ENCODE data around the gene DENND4B. TPM values are rescaled to one million over a fixed set of nuclear protein-coding genes. Genes with fewer than 3 reads are reported as not detected.
"Not testable (repeated sequence)": the region's sequence is repeated elsewhere in the genome, so short reads cannot be mapped to it uniquely, and the experiment has no call there.

The DENND4B gene
- total RNA-seq, 1 experiment from 2014 or later, result 39.6 TPM

DNA sequence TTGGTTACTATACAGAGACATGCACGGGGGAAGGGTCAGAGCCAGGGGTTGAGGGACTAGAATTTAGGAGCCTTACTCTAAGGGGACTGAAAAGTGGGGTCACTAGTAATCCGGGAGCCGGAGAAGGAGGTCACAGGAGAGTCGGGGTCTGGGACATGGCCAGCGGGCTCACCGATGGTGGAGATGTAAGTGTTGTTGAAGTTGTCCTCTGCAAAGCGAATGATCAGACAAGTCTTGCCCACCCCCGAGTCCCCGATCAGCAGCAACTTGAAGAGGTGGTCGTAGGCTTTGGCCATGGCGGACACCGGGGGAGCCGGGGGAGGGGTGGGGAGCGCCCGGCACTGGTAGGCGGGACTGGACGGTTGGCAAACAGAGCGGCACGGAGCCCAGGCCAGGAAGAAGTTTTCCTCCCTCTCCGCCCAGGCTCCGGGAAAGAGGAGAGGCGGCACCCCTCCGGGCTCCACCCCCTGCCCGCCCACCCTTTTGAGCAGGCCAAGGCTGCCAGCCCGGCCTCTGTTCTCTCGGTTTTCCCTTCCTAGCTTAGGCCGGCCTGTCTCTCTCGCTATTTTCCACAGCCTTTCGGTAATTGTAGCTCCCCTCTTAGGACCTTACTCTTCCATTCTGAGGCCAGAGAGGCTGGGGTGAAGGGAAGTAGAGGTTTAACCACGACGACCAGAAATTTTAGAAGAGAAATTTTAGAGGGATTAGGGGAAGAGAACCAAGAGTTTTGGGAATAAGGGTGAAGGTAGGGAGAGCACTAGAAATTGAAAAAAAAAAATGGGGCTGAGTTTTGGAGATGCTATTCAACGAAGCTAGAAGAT lies 39.6 kb upstream of the DENND4B start, which contains the start of gene RAB13:
Gene RAB13, minus strand, starts transcription at position 399 of the 821 bp plus-strand sequence. Its CDS starts 103 bp downstream, at position 296.
- Histone ChIP-seq H4K20me1 (ENCODE audit: insufficient read depth, low read depth, low read length) (no peaks in the 10 kb centered on the region; the same call in 1 of the 2 replicates), H3K9ac (ENCODE audit: low read length) (peak within 1 kb of the TSS; percentile 71), H2AFZ (ENCODE audit: low read length) (peak within 1 kb of the TSS; percentile 90; the same call in 1 of the 2 replicates), H3K9me2 (replicated peaks; ENCODE audit: insufficient read depth, low read length) (no peaks in the 10 kb centered on the region), H3K27ac (ENCODE audit: low read length) (peak within 1 kb of the TSS; percentile 63), H3K27me3 (ENCODE audit: low read length) (no peaks in the 10 kb centered on the region), H3K36me3 (ENCODE audit: insufficient read depth, low read length) (peaks cover 3% of the 10 kb centered on the region), H3K9me3 (ENCODE audit: low read length) (no peaks in the 10 kb centered on the region), H3K4me3 (ENCODE audit: low read length) (peak within 1 kb of the TSS; percentile 62), H3K4me1 (ENCODE audit: low read length) (peaks cover 39% of the 10 kb centered on the region), H3K79me2 (ENCODE audit: low read length) (peaks cover 5% of the 10 kb centered on the region), H3K4me2 (ENCODE audit: low read depth, low read length, poor library complexity, severe bottlenecking) (peak within 1 kb of the TSS; percentile 84)
- DNase-seq, result peak; percentile 72

DNA sequence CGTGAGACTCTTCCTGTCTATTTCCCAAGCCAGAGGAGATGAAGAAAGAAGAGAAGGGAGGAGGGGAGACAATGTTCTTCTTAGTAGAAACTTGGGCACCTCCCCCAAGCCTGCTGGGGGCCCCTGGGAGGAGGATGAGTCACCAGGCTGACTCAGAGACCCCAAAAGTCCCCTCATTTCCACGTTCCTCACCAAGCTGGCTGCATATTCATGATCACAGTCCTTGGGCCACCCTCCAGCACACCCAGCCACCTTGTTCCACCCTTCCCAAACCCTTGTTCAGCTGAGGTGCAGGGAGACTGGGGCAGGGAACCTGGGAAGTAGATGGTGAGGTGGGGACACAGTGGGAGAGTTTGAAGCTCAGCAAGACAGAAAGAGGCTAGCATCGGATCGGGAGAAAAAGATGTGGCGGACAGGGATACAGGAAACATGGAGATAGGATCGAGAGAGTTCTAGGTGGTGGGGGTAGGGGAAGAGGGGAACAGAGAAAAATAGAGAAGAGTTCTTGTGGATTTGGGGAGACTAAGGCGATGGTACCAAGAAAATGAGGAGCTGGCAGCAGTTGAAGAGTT lies 38.9 kb upstream of the DENND4B start:
- Histone ChIP-seq H3K9me3 (ENCODE audit: low read length) (no peaks in the 10 kb centered on the region), H3K4me2 (ENCODE audit: low read depth, low read length, poor library complexity, severe bottlenecking) (peak overlapping the region; percentile 84), H4K20me1 (ENCODE audit: insufficient read depth, low read depth, low read length) (no peaks in the 10 kb centered on the region), H3K27me3 (ENCODE audit: low read length) (no peaks in the 10 kb centered on the region), H3K79me2 (ENCODE audit: low read length) (no peaks in the 10 kb centered on the region), H3K9ac (ENCODE audit: low read length) (peak overlapping the region; percentile 71), H3K4me3 (ENCODE audit: low read length) (peak overlapping the region; percentile 62), H2AFZ (ENCODE audit: low read length) (0 out of 2 replicates have a peak overlapping the region, but pooled peaks have one; percentile 0), H3K27ac (ENCODE audit: low read length) (peak overlapping the region; percentile 54; the same call in 1 of the 2 replicates), H3K9me2 (replicated peaks; ENCODE audit: insufficient read depth, low read length) (no peaks in the 10 kb centered on the region), H3K36me3 (ENCODE audit: insufficient read depth, low read length) (no peaks in the 10 kb centered on the region), H3K4me1 (ENCODE audit: low read length) (peaks cover 39% of the 10 kb centered on the region)
- DNase-seq, result no peak

DNA sequence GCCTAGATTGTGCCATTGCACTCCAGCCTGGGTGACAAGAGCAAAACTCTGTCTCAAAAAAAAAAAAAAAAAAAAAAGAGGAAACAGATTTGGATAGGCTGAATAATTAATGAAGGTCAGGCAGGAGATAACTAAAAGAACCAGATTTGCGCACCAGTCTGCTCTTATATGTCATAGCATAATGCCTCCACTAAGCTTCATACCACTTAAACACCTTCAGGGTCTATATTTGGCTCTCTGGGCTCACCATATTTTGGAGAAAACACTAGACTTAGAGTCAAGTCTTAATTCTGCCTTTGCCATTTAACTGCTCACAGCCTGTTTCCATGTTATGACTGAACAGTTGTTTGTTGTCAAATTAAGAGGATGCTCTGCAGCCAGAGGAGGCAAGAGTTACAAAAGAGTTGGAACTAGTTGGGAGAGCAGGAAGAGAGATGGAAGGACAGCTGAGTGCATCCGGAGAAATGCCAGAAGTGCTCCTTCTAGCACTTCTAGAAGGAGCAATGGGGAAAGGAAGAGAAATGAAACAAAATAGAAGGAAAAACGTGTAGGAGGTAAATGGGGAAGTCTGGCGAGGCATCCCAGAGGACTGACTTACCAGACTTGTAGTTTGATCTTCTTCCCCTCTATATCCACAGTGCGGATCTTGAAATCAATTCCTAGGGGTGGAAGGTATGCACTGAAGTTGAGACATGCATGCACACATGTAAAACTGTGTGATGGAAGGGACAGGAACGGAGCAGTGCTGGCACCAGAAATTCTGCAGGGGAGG lies 37.8 kb upstream of the DENND4B start:
- Histone ChIP-seq H4K20me1 (ENCODE audit: insufficient read depth, low read depth, low read length) (no peaks in the 10 kb centered on the region), H3K27me3 (ENCODE audit: low read length) (no peaks in the 10 kb centered on the region), H3K36me3 (ENCODE audit: insufficient read depth, low read length) (no peaks in the 10 kb centered on the region), H3K4me1 (ENCODE audit: low read length) (peaks cover 33% of the 10 kb centered on the region), H3K4me3 (ENCODE audit: low read length) (no peak overlapping the region), H3K79me2 (ENCODE audit: low read length) (no peaks in the 10 kb centered on the region), H3K9me2 (replicated peaks; ENCODE audit: insufficient read depth, low read length) (no peaks in the 10 kb centered on the region), H3K27ac (ENCODE audit: low read length) (no peak overlapping the region), H3K9me3 (ENCODE audit: low read length) (no peaks in the 10 kb centered on the region), H2AFZ (ENCODE audit: low read length) (no peak overlapping the region), H3K9ac (ENCODE audit: low read length) (0 out of 2 replicates have a peak overlapping the region, but pooled peaks have one; percentile 71), H3K4me2 (ENCODE audit: low read depth, low read length, poor library complexity, severe bottlenecking) (peak overlapping the region; percentile 84)
- DNase-seq, result peak; percentile 64

DNA sequence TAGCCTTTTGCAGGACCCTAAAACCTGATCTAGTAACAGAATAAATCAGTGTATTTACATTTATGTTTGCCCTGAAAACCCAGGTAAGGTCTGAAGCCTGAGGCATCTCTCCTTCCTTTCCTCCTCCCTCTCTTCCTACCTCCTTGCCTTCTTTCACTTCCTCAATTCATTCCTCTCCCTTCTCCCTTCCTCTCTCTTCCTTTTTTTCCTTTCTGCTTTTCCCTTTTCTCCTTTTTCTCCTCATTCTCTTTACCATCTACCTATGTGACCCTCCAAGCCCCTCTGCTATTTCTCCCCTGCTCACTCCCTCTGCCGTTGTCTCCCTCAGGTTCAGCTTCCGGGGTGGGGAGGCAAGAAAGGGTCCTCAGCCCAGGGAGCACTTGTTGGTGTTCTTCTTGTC lies 35.2 kb upstream of the DENND4B start:
- H3K4me3 ChIP-seq (ENCODE audit: low read length); H3K27me3 ChIP-seq (ENCODE audit: low read length); H4K20me1 ChIP-seq (ENCODE audit: insufficient read depth, low read depth, low read length); H3K79me2 ChIP-seq (ENCODE audit: low read length); H3K4me2 ChIP-seq (ENCODE audit: low read depth, low read length, poor library complexity, severe bottlenecking); H3K27ac ChIP-seq (ENCODE audit: low read length); H3K36me3 ChIP-seq (ENCODE audit: insufficient read depth, low read length); H3K9me2 ChIP-seq (replicated peaks; ENCODE audit: insufficient read depth, low read length); DNase-seq; H3K9ac ChIP-seq (ENCODE audit: low read length); H2AFZ ChIP-seq (ENCODE audit: low read length); H3K9me3 ChIP-seq (ENCODE audit: low read length): not testable (repeated sequence)
- H3K4me1 ChIP-seq (ENCODE audit: low read length), result peaks cover 37% of the 10 kb centered on the region

GRCh38 chr1:153979091-153979490 lies 32.6 kb upstream of the DENND4B start:
- not testable (repeated sequence) for H3K9me2 ChIP-seq (replicated peaks; ENCODE audit: insufficient read depth, low read length); H2AFZ ChIP-seq (ENCODE audit: low read length)
- peak overlapping the region; percentile 88 for H3K9ac ChIP-seq (ENCODE audit: low read length)

GRCh38 chr1:153978274-153978909 lies 31.9 kb upstream of the DENND4B start:
- Histone ChIP-seq H3K9me3 (ENCODE audit: low read length) (no peaks in the 10 kb centered on the region), H3K79me2 (ENCODE audit: low read length) (peaks cover 20% of the 10 kb centered on the region), H3K27me3 (ENCODE audit: low read length) (no peaks in the 10 kb centered on the region), H3K4me3 (ENCODE audit: low read length) (peak overlapping the region; percentile 92), H3K36me3 (ENCODE audit: insufficient read depth, low read length) (peaks cover 22% of the 10 kb centered on the region; the same call in 1 of the 2 replicates), H3K4me1 (ENCODE audit: low read length) (peaks cover 40% of the 10 kb centered on the region), H3K4me2 (ENCODE audit: low read depth, low read length, poor library complexity, severe bottlenecking) (peak overlapping the region; percentile 85), H3K9me2 (replicated peaks; ENCODE audit: insufficient read depth, low read length) (no peaks in the 10 kb centered on the region), H2AFZ (ENCODE audit: low read length) (peak overlapping the region; percentile 97), H4K20me1 (ENCODE audit: insufficient read depth, low read depth, low read length) (no peaks in the 10 kb centered on the region), H3K27ac (ENCODE audit: low read length) (peak overlapping the region; percentile 77), H3K9ac (ENCODE audit: low read length) (peak overlapping the region; percentile 88)
- no peak for DNase-seq

More at GRCh38 chr1:153979091-153979490, 32.6 kb upstream of the DENND4B start:
- not testable (repeated sequence) for H3K27ac ChIP-seq (ENCODE audit: low read length); DNase-seq; H4K20me1 ChIP-seq (ENCODE audit: insufficient read depth, low read depth, low read length); H3K9me3 ChIP-seq (ENCODE audit: low read length); H3K27me3 ChIP-seq (ENCODE audit: low read length)
- Histone ChIP-seq H3K4me2 (ENCODE audit: low read depth, low read length, poor library complexity, severe bottlenecking) (peak overlapping the region; percentile 85), H3K4me3 (ENCODE audit: low read length) (peak overlapping the region; percentile 92; the same call in 1 of the 2 replicates), H3K4me1 (ENCODE audit: low read length) (peaks cover 34% of the 10 kb centered on the region), H3K79me2 (ENCODE audit: low read length) (peaks cover 20% of the 10 kb centered on the region), H3K36me3 (ENCODE audit: insufficient read depth, low read length) (peaks cover 15% of the 10 kb centered on the region; the same call in 1 of the 2 replicates)

DNA sequence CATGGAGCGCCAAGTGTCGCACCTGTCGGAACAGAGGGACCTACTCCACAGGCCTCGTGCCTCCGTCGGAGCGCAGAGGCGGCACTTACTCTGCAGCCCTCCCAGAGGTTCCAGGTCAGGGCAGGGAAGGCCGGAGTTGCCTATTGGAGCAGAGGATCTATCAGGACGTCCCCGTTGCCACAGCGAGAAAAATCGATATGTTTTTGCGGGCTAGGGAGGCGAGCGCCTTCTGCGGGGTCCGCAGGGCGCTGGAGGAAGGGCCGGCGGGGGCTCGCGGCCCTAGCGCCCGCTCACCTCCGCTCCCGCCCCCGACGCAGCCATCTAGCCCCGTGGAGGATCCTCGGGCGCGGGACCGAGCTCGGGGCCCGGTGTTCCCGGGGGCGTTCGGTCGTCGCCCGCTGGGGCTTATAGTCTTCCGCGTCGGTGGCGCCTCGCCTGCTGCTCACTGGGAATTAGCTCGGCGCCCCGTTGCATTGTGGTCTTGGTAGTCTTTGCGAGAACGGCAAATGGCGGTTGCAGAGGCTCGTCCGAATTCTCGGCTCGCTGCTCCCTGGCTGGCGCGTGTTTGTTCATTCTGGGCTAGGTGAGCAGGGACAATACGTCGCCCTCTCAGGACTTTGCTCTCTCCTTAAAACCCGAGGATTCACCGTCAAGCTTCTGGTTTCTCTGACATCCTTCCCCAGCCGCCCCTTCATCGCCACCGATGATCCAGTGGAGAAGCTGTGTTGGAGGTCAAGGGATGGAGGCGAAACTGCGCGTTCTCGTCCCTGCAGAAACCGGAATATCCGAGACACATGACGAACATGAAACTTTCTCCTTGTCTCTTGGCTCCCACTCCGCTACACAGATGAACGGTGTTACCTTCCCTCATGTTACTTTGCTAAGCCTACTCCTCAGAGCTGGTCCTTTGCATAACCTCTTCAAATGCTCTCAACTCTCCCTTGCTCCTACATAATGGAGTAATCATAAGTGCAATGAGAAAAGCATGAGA lies 31.0 kb upstream of the DENND4B start, which contains the start of gene JTB:
Gene JTB, minus strand, starts transcription at position 425 of the 991 bp plus-strand sequence. Its CDS starts 422 bp downstream, at position 3.
- peak within 1 kb of the TSS; percentile 85 for H3K4me2 ChIP-seq (ENCODE audit: low read depth, low read length, poor library complexity, severe bottlenecking)
- H2AFZ ChIP-seq (ENCODE audit: low read length), result peak within 1 kb of the TSS; percentile 97
- H3K27me3 ChIP-seq (ENCODE audit: low read length), result no peaks in the 10 kb centered on the region
- peak within 1 kb of the TSS; percentile 77 for H3K27ac ChIP-seq (ENCODE audit: low read length)
- peak within 1 kb of the TSS; percentile 88 for H3K9ac ChIP-seq (ENCODE audit: low read length)
- H3K36me3 ChIP-seq (ENCODE audit: insufficient read depth, low read length), result peaks cover 23% of the 10 kb centered on the region; the same call in 1 of the 2 replicates
- H3K79me2 ChIP-seq (ENCODE audit: low read length), result peaks cover 20% of the 10 kb centered on the region
- peak within 1 kb of the TSS; percentile 92 for H3K4me3 ChIP-seq (ENCODE audit: low read length)
- peaks cover 48% of the 10 kb centered on the region for H3K4me1 ChIP-seq (ENCODE audit: low read length)
- DNase-seq, result peak; percentile 93
- no peaks in the 10 kb centered on the region for H3K9me2 ChIP-seq (replicated peaks; ENCODE audit: insufficient read depth, low read length)
- H3K9me3 ChIP-seq (ENCODE audit: low read length), result no peaks in the 10 kb centered on the region
- H4K20me1 ChIP-seq (ENCODE audit: insufficient read depth, low read depth, low read length), result no peaks in the 10 kb centered on the region

Measured in Karpas-422 (cell line).